Measurements from ENCODE around the gene TCP11L2. TPM values are rescaled to one million over a fixed set of nuclear protein-coding genes. Genes with fewer than 3 reads are reported as not detected.

Gene TCP11L2
- total RNA-seq, 4 donors from 2014 or later: 55.5 to 81.4 (median 72.7) TPM

- TF ChIP-seq POLR2A (IDR thresholded peaks at IDR 0.05) (no peak), CTCF (IDR thresholded peaks at IDR 0.05) (no peak)
- WGBS, 2 donors: 83 to 84% methylated on average over 4 of the region's 4 CpGs
- no peak overlapping the region for H3K4me3 ChIP-seq (ENCODE audit: low read depth, poor library complexity, severe bottlenecking)
- intact Hi-C loops (cut with DNase I; ENCODE audit: low total_unique reads): loop anchor here (10.0 kb wide), 1 partner anchor 55 kb away; no protein-coding TSS in a partner anchor
- DNase-seq (ENCODE audit: low spot score in 2 of 2): no peak
Measured at GRCh38 chr12:106280106-106280505, 22.4 kb upstream of the TCP11L2 start.

- intact Hi-C loops (cut with DNase I; ENCODE audit: low total_unique reads): loop anchor here (10.0 kb wide), 1 partner anchor 56 kb away; no protein-coding TSS in a partner anchor
- peak in 1 of 2 donors; percentile 2 for DNase-seq (ENCODE audit: low spot score in 2 of 2)
- WGBS, 2 donors: 86 to 87% methylated on average over 3 of the region's 3 CpGs
- no peak for TF ChIP-seq POLR2A (IDR thresholded peaks at IDR 0.05)
- TF ChIP-seq CTCF (IDR thresholded peaks at IDR 0.05): no peak
- no peak overlapping the region for H3K4me3 ChIP-seq (ENCODE audit: low read depth, poor library complexity, severe bottlenecking)
Measured at GRCh38 chr12:106281056-106281782, 21.3 kb upstream of the TCP11L2 start.

GRCh38 chr12:106281804-106282203 is 20.7 kb upstream of the TCP11L2 start:
- TF ChIP-seq CTCF (IDR thresholded peaks at IDR 0.05) (no peak), POLR2A (IDR thresholded peaks at IDR 0.05) (no peak)
- intact Hi-C loops (cut with DNase I; ENCODE audit: low total_unique reads): loop anchor here (10.0 kb wide), 1 partner anchor 57 kb away; no protein-coding TSS in a partner anchor
- 90 to 96% methylated on average over 4 of the region's 4 CpGs for WGBS, 2 donors
- no peak overlapping the region for H3K4me3 ChIP-seq (ENCODE audit: low read depth, poor library complexity, severe bottlenecking)
- DNase-seq (ENCODE audit: low spot score in 2 of 2): peak in 1 of 2 donors; percentile 6

- peak in 1 of 2 donors; percentile 18 for DNase-seq (ENCODE audit: low spot score in 2 of 2)
- peak in 1 of 3 donors; percentile 45 for TF ChIP-seq CTCF (IDR thresholded peaks at IDR 0.05)
- TF ChIP-seq POLR2A (IDR thresholded peaks at IDR 0.05): no peak
- intact Hi-C loops (cut with DNase I; ENCODE audit: low total_unique reads): loop anchor here (10.0 kb wide), 1 partner anchor 58 kb away; no protein-coding TSS in a partner anchor
- 44 to 48% methylated on average over 7 of the region's 7 CpGs for WGBS, 2 donors
- H3K4me3 ChIP-seq (ENCODE audit: low read depth, poor library complexity, severe bottlenecking): no peak overlapping the region
Measured at GRCh38 chr12:106282457-106283097, 20.0 kb upstream of the TCP11L2 start.

GRCh38 chr12:106284358-106285105 is 18.0 kb upstream of the TCP11L2 start:
- intact Hi-C loops (cut with DNase I; ENCODE audit: low total_unique reads): loop anchor here (10.0 kb wide), 1 partner anchor 60 kb away; no protein-coding TSS in a partner anchor
- H3K4me3 ChIP-seq (ENCODE audit: low read depth, poor library complexity, severe bottlenecking): no peak overlapping the region
- TF ChIP-seq CTCF (IDR thresholded peaks at IDR 0.05): no peak
- no peak for TF ChIP-seq POLR2A (IDR thresholded peaks at IDR 0.05)
- peak in 1 of 2 donors; percentile 13 for DNase-seq (ENCODE audit: low spot score in 2 of 2)
- 31 to 40% methylated on average over 10 of the region's 10 CpGs for WGBS, 2 donors
